HepG2 (cell line): ENCODE data around the gene SIRPA. TPM values are rescaled to one million over a fixed set of nuclear protein-coding genes. Genes with fewer than 3 reads are reported as not detected.

Experiments
- BATF2 ChIP-seq: sonication (generic); formaldehyde crosslinking; IDR thresholded peaks from 2 replicates; pipeline ENCODE4 v1.8.0; 2022; ENCODE audit warnings: mild to moderate bottlenecking, missing genetic modification reagents, moderate library complexity
- BCL6 ChIP-seq: IDR thresholded peaks from 2 replicates; pipeline ENCODE4 v1.6.1; 2016; ENCODE audit warnings: missing genetic modification reagents, missing compliant biosample characterization
- BRD4 ChIP-seq: sonication (generic); formaldehyde crosslinking; IDR thresholded peaks from 2 replicates; pipeline ENCODE4 v1.4.0; 2020; ENCODE audit warnings: missing genetic modification reagents
- CBX2 ChIP-seq, 2 experiments: fragments of 200-600 bp in 1 of 2; sonication (generic); formaldehyde crosslinking in 1 of 2; IDR thresholded peaks; 2 replicates each; pipeline versions ENCODE4 v1.7.0 to v1.8.1; 2018 to 2022; ENCODE audit warnings: low read depth in 2 of 2, low read length in 1 of 2, mild to moderate bottlenecking in 1 of 2, missing genetic modification reagents in 1 of 2
- DNMT1 ChIP-seq: sonication (generic); formaldehyde crosslinking; IDR thresholded peaks from 2 replicates; pipeline ENCODE4 v1.5.1; 2020; ENCODE audit warnings: mild to moderate bottlenecking, missing genetic modification reagents
- FOXC1 ChIP-seq: sonication (generic); formaldehyde crosslinking; IDR thresholded peaks from 2 replicates; pipeline ENCODE4 v1.8.0; 2022; ENCODE audit warnings: mild to moderate bottlenecking, missing genetic modification reagents, borderline replicate concordance
- HMG20B ChIP-seq: conservative IDR thresholded peaks from 2 replicates; pipeline ENCODE4 v1.6.1; 2016; ENCODE audit warnings: missing genetic modification reagents, missing compliant biosample characterization
- MAZ ChIP-seq, 2 experiments: sonication (generic) in 1 of 2; formaldehyde crosslinking in 1 of 2; IDR thresholded peaks; 2 replicates each; pipeline versions ENCODE4 v1.5.0 to v1.6.1; 2012 to 2020; ENCODE audit warnings: low read depth in 2 of 2, mild to moderate bottlenecking in 2 of 2, borderline replicate concordance in 1 of 2, improper control_type of control experiment in 1 of 2, low read length in 1 of 2, missing genetic modification reagents in 1 of 2, moderate library complexity in 1 of 2
- MXD3 ChIP-seq: IDR thresholded peaks from 2 replicates; pipeline ENCODE4 v1.6.1; 2016; ENCODE audit warnings: mild to moderate bottlenecking, missing biosample characterization, missing genetic modification reagents
- NFKB2 ChIP-seq: sonication (generic); formaldehyde crosslinking; IDR thresholded peaks from 2 replicates; pipeline ENCODE4 v1.4.0; 2020; ENCODE audit warnings: missing genetic modification reagents, borderline replicate concordance
- NFKBIZ ChIP-seq: IDR thresholded peaks from 2 replicates; pipeline ENCODE4 v1.6.1; 2018; ENCODE audit warnings: missing genetic modification reagents, missing compliant biosample characterization
- PLRG1 ChIP-seq: fragments of 450-650 bp; conservative IDR thresholded peaks from 2 replicates; pipeline ENCODE4 v1.6.1; 2016
- POLR2AphosphoS2 ChIP-seq: IDR thresholded peaks from 2 replicates; pipeline ENCODE4 v1.6.1; 2011; ENCODE audit warnings: low read depth, low read length, improper control_type of control experiment
- PRDM15 ChIP-seq: sonication (generic); formaldehyde crosslinking; IDR thresholded peaks from 2 replicates; pipeline ENCODE4 v1.4.0; 2020; ENCODE audit warnings: missing genetic modification reagents
- RAD51 ChIP-seq: fragments of 450-650 bp; IDR thresholded peaks from 2 replicates; pipeline ENCODE4 v1.6.1; 2016; ENCODE audit warnings: borderline replicate concordance
- SNRNP70 ChIP-seq: fragments of 200-400 bp; formaldehyde crosslinking; IDR thresholded peaks from 2 replicates; pipeline ENCODE4 v1.6.1; 2017; ENCODE audit warnings: mild to moderate bottlenecking, low read depth, low read length, moderate library complexity
- TP53 ChIP-seq: sonication (generic); formaldehyde crosslinking; conservative IDR thresholded peaks from 2 replicates; pipeline ENCODE4 v1.4.0; 2020; ENCODE audit warnings: missing genetic modification reagents
- ZKSCAN5 ChIP-seq: sonication (generic); formaldehyde crosslinking; IDR thresholded peaks from 2 replicates; pipeline ENCODE4 v1.5.1; 2020; ENCODE audit warnings: mild to moderate bottlenecking, missing genetic modification reagents
- ZNF101 ChIP-seq: sonication (generic); formaldehyde crosslinking; IDR thresholded peaks from 2 replicates; pipeline ENCODE4 v1.4.0; 2020; ENCODE audit warnings: mild to moderate bottlenecking, low read depth, missing genetic modification reagents, borderline replicate concordance
- ZNF382 ChIP-seq: sonication (generic); formaldehyde crosslinking; IDR thresholded peaks from 2 replicates; pipeline ENCODE4 v1.5.0; 2020; ENCODE audit warnings: missing genetic modification reagents, mild to moderate bottlenecking, borderline replicate concordance
- ZNF430 ChIP-seq: sonication (generic); formaldehyde crosslinking; IDR thresholded peaks from 2 replicates; pipeline ENCODE4 v1.9.0; 2021; ENCODE audit warnings: mild to moderate bottlenecking, missing genetic modification reagents
- ZNF607 ChIP-seq: sonication (generic); formaldehyde crosslinking; IDR thresholded peaks from 2 replicates; pipeline ENCODE4 v1.5.1; 2020; ENCODE audit warnings: missing genetic modification reagents, mild to moderate bottlenecking, borderline replicate concordance
- ZNF670 ChIP-seq: sonication (generic); formaldehyde crosslinking; IDR thresholded peaks from 2 replicates; pipeline ENCODE4 v1.8.0; 2022; ENCODE audit warnings: mild to moderate bottlenecking, missing genetic modification reagents, borderline replicate concordance
- ZNF703 ChIP-seq: sonication (generic); formaldehyde crosslinking; IDR thresholded peaks from 2 replicates; pipeline ENCODE4 v1.5.1; 2020; ENCODE audit warnings: missing genetic modification reagents, mild to moderate bottlenecking, moderate library complexity, borderline replicate concordance
- polyA plus RNA-seq, 8 experiments: library from polyadenylated mRNA; depleted of rRNA in 3 of 8; stranded (reverse) in 7 of 8; unstranded in 1 of 8; fragments of >200 nt; fragmentation: Illumina TruSeq in 4 of 8; extraction: Trizol in 4 of 8; gene quantifications; 2 replicates each; pipeline versions ENCODE4 v1.2.1 to v1.2.3, GENCODE V29; 2011 to 2016; ENCODE audit warnings: low read depth in 4 of 8, missing spikeins in 1 of 8, mixed read lengths in 1 of 8; ENCODE audit not compliant: insufficient read depth in 1 of 8
- total RNA-seq, 5 experiments: library from RNA; depleted of rRNA; stranded (reverse); fragments of >200 nt; fragmentation: Illumina TruSeq; extraction: Trizol; gene quantifications; 2 replicates each; pipeline ENCODE4 v1.2.3, GENCODE V29; 2016; ENCODE audit warnings: low read depth in 1 of 5

The SIRPA gene
- total and polyA plus RNA-seq, 2 of the 13 experiments (the other 11 are each of a cell fraction or from before 2014, with no cell fraction given) = 7.2 to 17.6 TPM

- TF ChIP-seq FOXC1 (CRISPR knock-in tag) (no peak), ZNF101 (CRISPR knock-in tag) (no peak), BATF2 (CRISPR knock-in tag) (no peak), HMG20B (CRISPR knock-in tag) (no peak), ZNF670 (CRISPR knock-in tag) (no peak), DNMT1 (no peak), NFKB2 (CRISPR knock-in tag) (peak; percentile 22; the same call in 1 of the 2 replicates), CBX2 (IDR thresholded peaks at IDR 0.05; ENCODE audit: low read depth, low read length) (no peak), CBX2 (CRISPR knock-in tag; IDR thresholded peaks at IDR 0.05; ENCODE audit: low read depth) (no peak), BCL6 (CRISPR knock-in tag) (no peak), ZNF430 (CRISPR knock-in tag) (no peak), NFKBIZ (no peak), ZKSCAN5 (CRISPR knock-in tag) (no peak), PLRG1 (no peak), MAZ (IDR thresholded peaks at IDR 0.05; ENCODE audit: borderline replicate concordance, low read depth, low read length) (peak; percentile 27; the same call in 1 of the 2 replicates), MAZ (CRISPR knock-in tag; IDR thresholded peaks at IDR 0.05; ENCODE audit: low read depth) (no peak), POLR2AphosphoS2 (no peak), PRDM15 (CRISPR knock-in tag) (no peak), RAD51 (no peak), ZNF703 (CRISPR knock-in tag) (no peak), SNRNP70 (no peak), MXD3 (CRISPR knock-in tag) (no peak), ZNF382 (no peak), BRD4 (CRISPR knock-in tag) (0 out of 2 replicates have a peak, but pooled peaks have one; percentile 63), TP53 (CRISPR knock-in tag) (no peak), ZNF607 (no peak)
Observed at GRCh38 chr20:1874450-1875182, 20.6 kb upstream of the SIRPA start (continued).
